Mesendoderm (in vitro differentiated cells): ENCODE data around the gene MPL.
"Not testable (repeated sequence)": the region's sequence is repeated elsewhere in the genome, so short reads cannot be mapped to it uniquely, and the experiment has no call there.

ENCODE experiments used
- DNase-seq: peaks from one replicate; pipeline ENCODE4 v3.0.0; 2013
- H2AK5ac ChIP-seq: 2 replicates; pipeline ENCODE4 v1.6.1; 2013; ENCODE audit warnings: low read length, inconsistent platforms
- H2BK120ac ChIP-seq: 2 replicates; pipeline ENCODE4 v1.6.1; 2013; ENCODE audit warnings: low read depth, mild to moderate bottlenecking, low read length, moderate library complexity, mixed read lengths
- H2BK15ac ChIP-seq: replicated peaks from 2 replicates; pipeline ENCODE4 v1.6.1; 2013; ENCODE audit warnings: low read depth, mild to moderate bottlenecking, moderate library complexity
- H2BK5ac ChIP-seq: 2 replicates; pipeline ENCODE4 v1.6.1; 2013; ENCODE audit warnings: low read length, inconsistent platforms
- H3K18ac ChIP-seq: 2 replicates; pipeline ENCODE4 v1.6.1; 2013; ENCODE audit warnings: mild to moderate bottlenecking, low read length, mixed read lengths
- H3K23ac ChIP-seq: one replicate; pipeline ENCODE4 v1.6.1; 2013; ENCODE audit warnings: low read length
- H3K27ac ChIP-seq: 2 replicates; pipeline ENCODE4 v1.5.1; 2013; ENCODE audit warnings: low read depth, mild to moderate bottlenecking, inconsistent platforms, low read length, moderate library complexity
- H3K27me3 ChIP-seq: 2 replicates; pipeline ENCODE4 v1.6.1; 2013; ENCODE audit warnings: low read length, control low read depth, mild to moderate bottlenecking, inconsistent platforms; ENCODE audit not compliant: insufficient read depth, poor library complexity
- H3K36me3 ChIP-seq: 2 replicates; pipeline ENCODE4 v1.6.1; 2013; ENCODE audit warnings: low read length, inconsistent platforms; ENCODE audit not compliant: control insufficient read depth, insufficient read depth
- H3K4ac ChIP-seq: one replicate; pipeline ENCODE4 v1.6.1; 2013; ENCODE audit warnings: low read depth, mild to moderate bottlenecking, low read length, moderate library complexity
- H3K4me1 ChIP-seq: 2 replicates; pipeline ENCODE4 v1.6.1; 2013; ENCODE audit warnings: low read depth, low read length, inconsistent platforms; ENCODE audit not compliant: control insufficient read depth
- H3K4me2 ChIP-seq: 2 replicates; pipeline ENCODE4 v1.6.1; 2013; ENCODE audit warnings: low read length
- H3K4me3 ChIP-seq: 2 replicates; pipeline ENCODE4 v1.5.1; 2013; ENCODE audit warnings: mild to moderate bottlenecking, low read length
- H3K56ac ChIP-seq: one replicate; pipeline ENCODE4 v1.6.1; 2013; ENCODE audit warnings: low read length
- H3K79me1 ChIP-seq: 2 replicates; pipeline ENCODE4 v1.6.1; 2013; ENCODE audit warnings: low read length, inconsistent platforms
- H3K79me2 ChIP-seq: 2 replicates; pipeline ENCODE4 v1.6.1; 2013; ENCODE audit warnings: mild to moderate bottlenecking, low read length; ENCODE audit not compliant: control insufficient read depth, insufficient read depth
- H3K9ac ChIP-seq: 2 replicates; pipeline ENCODE4 v1.6.1; 2013; ENCODE audit warnings: low read length, inconsistent platforms
- H4K5ac ChIP-seq: one replicate; pipeline ENCODE4 v1.6.1; 2013; ENCODE audit warnings: low read length
- H4K8ac ChIP-seq: one replicate; pipeline ENCODE4 v1.6.1; 2013; ENCODE audit warnings: low read depth, mild to moderate bottlenecking, control low read depth, low read length, moderate library complexity
- WGBS: extraction: QIAGEN DNeasy Blood & Tissue Kit; methylation state at CpG from one replicate; pipeline ENCODE4 v1.1.7; 2013; ENCODE audit warnings: low lambda C conversion rate, missing lambda C conversion rate; ENCODE audit not compliant: insufficient coverage; ENCODE audit errors: extremely low coverage; 5-methylcytosine and 5-hydroxymethylcytosine counted together

Gene MPL

DNA sequence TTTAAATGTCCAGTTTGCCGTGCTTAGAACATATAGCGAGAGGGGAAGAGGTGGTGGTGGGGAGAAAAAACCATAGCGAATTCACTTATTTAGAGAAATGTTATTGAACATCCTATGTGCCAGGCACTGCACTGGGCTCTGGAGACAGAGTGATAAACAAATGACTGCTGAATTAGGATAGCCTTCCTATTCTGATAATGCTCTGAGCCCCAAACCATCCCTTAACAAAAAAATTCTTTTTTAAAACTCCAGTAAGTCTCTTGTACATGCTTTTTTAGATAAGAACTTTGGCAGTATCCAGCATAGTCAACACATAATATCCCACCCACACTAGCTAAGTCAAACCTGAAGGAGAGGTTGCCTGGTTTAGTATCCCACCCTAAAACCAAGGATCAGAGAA, 60.6 kb downstream of the MPL start:
- H3K79me2 ChIP-seq: no peaks in the 10 kb centered on the region
- no peak overlapping the region for H3K56ac ChIP-seq
- no peak overlapping the region for H2AK5ac ChIP-seq
- H2BK15ac ChIP-seq: no peak overlapping the region
- WGBS: no CpG with 5 or more reads among the region's 3 CpGs
- no peak overlapping the region for H4K5ac ChIP-seq
- no peaks in the 10 kb centered on the region for H3K36me3 ChIP-seq
- H3K4me2 ChIP-seq: no peak overlapping the region
- H2BK5ac ChIP-seq: no peak overlapping the region
- DNase-seq: no peak
- H3K4ac ChIP-seq: no peak overlapping the region
- no peak overlapping the region for H3K4me3 ChIP-seq
- no peak overlapping the region for H3K9ac ChIP-seq
- no peaks in the 10 kb centered on the region for H3K4me1 ChIP-seq
- no peak overlapping the region for H3K23ac ChIP-seq
- H3K27me3 ChIP-seq: no peaks in the 10 kb centered on the region
- no peak overlapping the region for H3K27ac ChIP-seq
- no peaks in the 10 kb centered on the region for H3K79me1 ChIP-seq
- no peak overlapping the region for H2BK120ac ChIP-seq
- no peak overlapping the region for H4K8ac ChIP-seq
- no peak overlapping the region for H3K18ac ChIP-seq

DNA sequence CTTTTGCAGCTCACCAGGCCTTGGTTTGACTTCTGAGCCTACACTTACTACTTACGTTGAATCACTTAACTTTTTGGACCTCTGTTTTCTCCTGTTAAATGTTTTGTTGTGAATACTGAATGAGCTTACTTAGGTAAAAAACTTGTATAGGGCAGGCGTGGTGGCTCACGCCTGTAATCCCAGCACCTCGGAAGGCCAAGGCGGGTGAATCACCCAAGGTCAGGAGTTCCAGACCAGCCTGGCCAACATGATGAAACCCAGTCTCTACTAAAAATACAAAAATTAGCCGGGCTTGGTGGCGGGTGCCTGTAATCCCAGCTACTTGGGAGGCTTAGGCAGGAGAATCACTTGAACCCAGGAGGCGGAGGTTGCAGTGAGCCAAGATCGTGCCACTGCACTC, 62.8 kb downstream of the MPL start:
- H3K4me3 ChIP-seq, H3K56ac ChIP-seq, H3K4me2 ChIP-seq, H2BK5ac ChIP-seq, H3K27me3 ChIP-seq, H3K27ac ChIP-seq, H2AK5ac ChIP-seq, H3K9ac ChIP-seq, H4K8ac ChIP-seq, H3K4me1 ChIP-seq, H3K23ac ChIP-seq, H2BK15ac ChIP-seq, H3K79me2 ChIP-seq, H3K79me1 ChIP-seq, H3K36me3 ChIP-seq, H3K4ac ChIP-seq, DNase-seq, H2BK120ac ChIP-seq, H3K18ac ChIP-seq, H4K5ac ChIP-seq: not testable (repeated sequence)
- WGBS: no CpG with 5 or more reads among the region's 9 CpGs

DNA sequence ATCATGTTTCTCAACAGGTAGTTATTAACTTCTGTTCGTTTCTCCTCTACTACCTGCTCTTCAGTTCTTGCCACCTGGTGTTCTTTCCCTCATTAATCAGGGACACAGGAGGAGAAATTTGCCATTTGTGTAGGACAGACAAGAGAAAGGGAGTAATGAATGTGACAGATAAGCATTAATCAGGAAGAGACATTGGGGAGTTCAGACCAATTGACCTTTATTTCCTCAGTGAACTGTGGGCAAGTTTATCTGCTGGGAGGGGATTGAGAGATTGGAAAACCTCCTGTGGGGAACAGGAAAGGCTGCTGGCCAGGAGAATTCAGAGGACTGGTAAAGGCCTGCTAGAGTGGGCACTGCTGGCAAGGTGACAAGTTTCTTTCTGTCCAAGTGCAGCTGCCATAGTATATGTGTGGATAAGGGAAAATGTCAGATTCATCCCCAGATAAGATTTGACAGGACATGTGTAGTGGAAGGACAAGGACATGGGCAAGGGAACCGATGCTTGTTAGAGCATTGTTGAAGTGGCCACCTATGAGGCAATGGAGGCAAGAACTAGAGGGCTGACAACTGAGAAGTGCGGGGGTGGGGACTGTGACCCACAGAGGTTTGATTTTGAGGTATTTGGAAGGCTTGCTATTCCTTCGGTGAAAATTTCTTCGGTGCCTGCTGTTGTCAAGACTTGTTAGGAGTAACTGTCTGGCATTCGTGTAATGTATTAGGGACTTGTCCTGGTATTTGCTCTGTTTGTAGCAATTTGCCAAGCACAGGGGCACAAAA, 64.7 kb downstream of the MPL start:
- Histone ChIP-seq H3K79me1 (no peaks in the 10 kb centered on the region), H3K79me2 (no peaks in the 10 kb centered on the region), H3K56ac (no peak overlapping the region), H3K4ac (no peak overlapping the region), H3K9ac (no peak overlapping the region), H2BK120ac (no peak overlapping the region), H4K8ac (no peak overlapping the region), H2BK5ac (no peak overlapping the region), H2AK5ac (no peak overlapping the region), H4K5ac (no peak overlapping the region), H3K4me3 (no peak overlapping the region), H2BK15ac (no peak overlapping the region), H3K4me1 (no peaks in the 10 kb centered on the region), H3K4me2 (no peak overlapping the region), H3K27me3 (no peaks in the 10 kb centered on the region), H3K27ac (no peak overlapping the region), H3K23ac (no peak overlapping the region), H3K18ac (no peak overlapping the region), H3K36me3 (no peaks in the 10 kb centered on the region)
- DNase-seq: no peak
- WGBS: no CpG with 5 or more reads among the region's 6 CpGs
